Endometrium (tissue), 2 donors: ENCODE data around the gene FAM234A.

Experiments
- FAIRE-seq: peaks from 2 replicates; lab custom pipeline; 2012; peaks lifted over from hg19 to GRCh38; lab: Jason Lieb, UNC
- donor health status: control.
- donor health status: control.

FAM234A gene

DNA sequence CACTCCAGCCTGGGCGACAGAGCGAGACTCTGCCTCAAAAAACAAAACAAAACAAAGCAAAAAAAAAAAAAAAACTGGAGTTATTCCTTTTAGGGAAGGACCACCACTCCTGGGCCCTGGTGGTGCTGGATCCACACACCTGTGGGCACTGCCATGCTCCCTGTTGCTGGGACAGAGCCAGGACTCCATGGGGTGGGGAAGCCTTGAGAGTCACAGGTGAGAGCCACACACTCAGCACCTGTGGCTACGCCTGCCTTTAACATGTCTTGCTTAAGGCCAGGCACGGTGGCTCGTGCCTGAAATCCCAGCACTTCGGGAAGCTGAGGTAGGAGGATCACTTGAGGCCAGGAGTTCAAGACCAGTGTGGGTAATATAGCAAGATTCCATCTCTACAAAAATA lies 66.6 kb downstream of the FAM234A start:
- FAIRE-seq: no peak

DNA sequence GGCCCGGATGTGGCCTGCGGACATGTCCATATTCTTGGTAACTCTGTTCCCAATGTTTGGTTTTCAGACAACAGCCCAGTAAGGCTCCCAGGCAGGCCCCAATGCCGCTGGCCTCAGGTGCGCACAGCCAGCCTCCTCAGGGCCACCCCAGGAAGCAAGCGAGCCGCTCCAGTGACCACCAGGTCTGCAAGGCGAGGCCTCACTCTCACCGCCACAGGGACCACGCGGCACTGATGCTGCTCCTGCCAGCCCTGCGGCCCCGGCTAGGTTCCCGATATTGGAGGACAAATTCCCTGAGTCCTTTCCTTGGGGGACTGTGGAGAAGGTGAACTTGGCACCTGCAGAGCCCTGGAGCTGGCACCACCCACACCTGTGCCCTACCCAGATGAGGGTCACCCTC lies 67.3 kb downstream of the FAM234A start:
- FAIRE-seq: no peak

DNA sequence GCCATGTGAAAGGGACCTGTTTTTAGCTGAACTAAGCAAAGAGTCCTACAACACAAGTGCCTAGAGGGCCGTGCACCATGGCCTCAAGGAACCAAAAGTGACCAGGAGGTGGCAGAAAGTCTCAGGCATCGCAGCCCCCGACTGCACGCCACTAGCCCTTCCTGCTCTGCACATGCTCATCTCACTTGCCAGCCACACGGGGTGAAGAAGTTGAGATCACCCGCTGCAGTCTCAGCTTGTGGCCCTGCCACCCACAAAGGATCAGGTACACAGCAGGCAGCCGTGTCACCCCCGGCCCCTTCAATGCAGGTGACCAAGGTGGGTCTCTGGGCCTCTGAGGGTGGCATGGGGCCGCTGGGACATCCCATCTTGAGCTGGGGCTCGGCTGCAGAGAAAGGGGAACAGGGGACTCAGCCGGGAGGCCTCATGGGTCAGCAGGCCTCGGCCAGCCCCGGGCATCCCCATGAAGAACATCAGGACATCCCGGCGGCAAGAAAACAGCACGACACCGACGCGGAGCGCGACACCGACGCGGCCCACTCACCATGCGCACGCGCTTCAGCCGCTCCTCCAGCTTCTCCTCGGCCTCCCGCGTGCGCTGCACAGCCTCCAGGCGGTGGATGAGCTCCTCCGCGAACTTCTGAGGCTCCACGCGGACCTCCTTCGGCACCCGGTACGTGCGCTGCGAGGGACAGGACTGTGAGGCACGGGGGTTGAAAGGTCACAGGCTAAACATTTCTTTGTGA lies 69.3 kb downstream of the FAM234A start:
- FAIRE-seq: no peak

DNA sequence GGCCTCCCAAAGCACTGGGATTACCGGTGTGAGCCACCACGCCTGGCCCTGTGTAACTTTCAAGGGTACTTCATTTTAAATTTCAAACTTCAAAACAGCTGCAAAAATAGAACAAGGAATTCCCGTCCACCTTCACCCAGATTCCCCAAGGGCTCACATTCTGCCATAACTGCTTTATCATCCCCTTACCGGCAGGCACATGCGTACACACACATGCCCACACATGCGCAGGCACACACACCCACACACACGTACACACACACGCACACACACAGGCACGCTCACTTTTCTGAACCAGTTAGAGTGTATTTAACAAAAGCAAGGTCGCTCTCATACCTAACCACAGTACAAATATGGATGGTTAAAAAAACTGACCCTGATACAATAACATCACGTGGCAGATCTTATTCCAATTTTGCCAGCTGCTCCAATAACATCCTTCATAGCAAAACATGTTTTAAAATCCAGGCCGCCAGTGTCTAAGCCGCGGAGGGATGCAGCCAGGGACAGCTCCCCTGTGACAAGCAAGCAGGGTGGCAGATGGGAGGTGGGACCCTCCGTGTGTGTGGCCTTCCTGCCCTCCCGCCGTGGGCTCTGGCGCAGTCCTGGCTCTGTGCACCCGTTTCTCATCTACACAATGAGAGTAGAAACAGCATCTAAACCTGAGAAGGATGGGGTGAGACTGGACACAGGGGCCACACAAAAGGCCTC lies 71.5 kb downstream of the FAM234A start:
- no peak for FAIRE-seq

DNA sequence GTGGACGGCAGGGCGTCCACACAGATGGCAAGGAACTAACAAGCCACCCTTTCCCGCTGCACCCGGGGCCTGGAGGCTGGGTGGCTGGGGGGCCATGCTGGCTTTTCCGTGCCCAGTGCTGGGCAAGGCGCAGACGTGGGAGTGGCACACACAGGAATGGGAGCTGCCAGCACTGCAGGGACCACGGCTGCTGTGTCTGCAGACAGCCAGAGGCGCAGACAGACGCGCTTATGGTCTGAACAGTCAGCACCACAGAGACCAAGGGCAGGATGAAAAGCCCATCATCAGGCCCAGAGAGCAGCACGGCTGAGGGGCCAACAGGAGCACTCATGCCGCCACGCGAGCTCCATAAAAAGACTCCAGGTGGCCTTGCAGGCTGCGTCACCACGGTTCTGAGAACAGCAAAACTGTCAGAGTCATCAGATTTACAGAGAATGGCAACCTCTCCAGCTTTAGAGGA lies 72.3 kb downstream of the FAM234A start:
- FAIRE-seq: no peak

DNA sequence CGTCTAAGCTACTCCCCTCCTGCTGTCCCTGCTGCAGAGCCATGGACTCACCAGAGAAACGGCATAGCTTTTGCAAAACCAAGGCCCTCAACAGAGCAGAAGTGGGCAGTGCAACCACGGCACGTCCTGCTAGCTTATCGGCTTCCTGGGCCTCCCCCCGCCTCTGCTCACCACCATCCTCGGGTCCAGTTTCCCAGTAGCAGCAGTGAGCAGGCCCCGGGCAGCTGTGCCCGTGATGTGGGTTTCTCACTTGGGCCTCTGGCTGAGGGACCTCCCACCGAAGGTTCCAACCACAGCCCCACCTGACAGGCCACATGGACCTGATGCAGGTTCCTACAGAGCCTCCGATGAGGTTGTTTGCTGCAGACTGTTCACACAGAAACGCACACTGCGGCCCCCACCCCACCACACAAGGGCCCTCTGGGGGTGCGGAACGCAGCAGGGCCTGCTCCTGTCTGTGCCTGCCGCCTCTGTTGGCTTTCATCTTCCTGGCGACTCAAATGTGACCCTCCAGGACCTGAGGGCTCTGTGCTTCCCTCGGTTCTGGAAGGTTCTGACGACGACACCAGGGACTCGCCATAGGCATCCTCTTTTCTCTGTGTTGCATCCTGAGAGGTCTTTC lies 73.2 kb downstream of the FAM234A start:
- FAIRE-seq: no peak

DNA sequence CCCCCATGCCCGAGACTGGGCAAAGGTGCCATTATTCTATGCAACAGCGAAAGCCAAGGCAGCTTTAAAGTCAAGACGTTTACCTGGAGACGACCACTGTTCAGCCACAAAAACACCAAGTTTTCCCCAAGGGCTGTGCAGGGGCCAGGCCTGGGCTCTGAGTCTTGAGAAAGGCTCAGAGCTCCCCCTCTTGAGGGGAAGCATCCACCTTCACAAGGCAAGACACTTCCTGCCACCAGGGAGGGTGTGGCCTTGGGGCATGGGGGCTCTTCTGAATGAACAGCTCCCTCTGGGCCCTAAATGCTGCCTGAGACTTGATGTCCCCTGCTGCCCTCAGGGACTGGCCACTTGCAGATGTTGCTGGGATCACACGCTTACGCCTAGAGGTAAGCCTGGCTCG lies 74.9 kb downstream of the FAM234A start:
- FAIRE-seq: no peak

DNA sequence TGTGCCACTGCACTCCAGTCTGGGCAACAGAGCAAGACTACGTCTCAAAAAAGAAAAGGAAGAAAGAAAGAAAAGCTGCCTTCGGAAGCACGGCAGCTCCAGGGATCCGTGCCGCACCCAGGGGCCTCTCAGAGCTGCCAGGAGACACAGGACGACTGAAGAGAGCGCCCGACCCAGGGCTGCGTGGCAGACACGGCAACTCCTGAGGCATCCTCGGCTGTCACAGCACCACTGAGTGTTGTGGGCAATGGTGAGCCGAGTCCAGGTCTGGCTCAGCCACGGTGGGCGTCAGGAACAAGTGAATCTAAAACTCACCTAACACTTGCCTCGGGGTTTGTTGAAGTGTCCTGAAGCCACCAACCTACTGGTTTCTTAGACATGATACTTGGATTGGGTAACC lies 77.1 kb downstream of the FAM234A start:
- no peak for FAIRE-seq

DNA sequence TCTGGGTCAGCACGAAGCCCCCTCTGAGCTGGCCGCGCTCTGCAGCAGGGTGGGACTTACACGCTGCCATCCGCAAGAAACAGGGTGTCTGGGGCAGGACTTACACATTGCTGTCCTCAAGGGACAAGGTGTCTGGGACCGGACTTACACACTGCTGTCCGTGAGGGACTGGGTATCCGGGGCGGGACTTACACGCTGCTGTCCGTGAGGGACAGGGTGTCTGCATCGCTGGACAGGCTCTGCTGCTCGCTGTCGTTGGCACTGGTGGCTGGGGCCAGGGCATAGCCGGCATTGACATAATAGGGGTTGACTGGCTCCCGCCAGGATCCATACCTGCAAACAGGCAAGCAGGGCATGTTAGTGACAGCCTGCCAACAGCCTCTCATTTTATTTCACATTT lies 79.7 kb downstream of the FAM234A start:
- FAIRE-seq: no peak

DNA sequence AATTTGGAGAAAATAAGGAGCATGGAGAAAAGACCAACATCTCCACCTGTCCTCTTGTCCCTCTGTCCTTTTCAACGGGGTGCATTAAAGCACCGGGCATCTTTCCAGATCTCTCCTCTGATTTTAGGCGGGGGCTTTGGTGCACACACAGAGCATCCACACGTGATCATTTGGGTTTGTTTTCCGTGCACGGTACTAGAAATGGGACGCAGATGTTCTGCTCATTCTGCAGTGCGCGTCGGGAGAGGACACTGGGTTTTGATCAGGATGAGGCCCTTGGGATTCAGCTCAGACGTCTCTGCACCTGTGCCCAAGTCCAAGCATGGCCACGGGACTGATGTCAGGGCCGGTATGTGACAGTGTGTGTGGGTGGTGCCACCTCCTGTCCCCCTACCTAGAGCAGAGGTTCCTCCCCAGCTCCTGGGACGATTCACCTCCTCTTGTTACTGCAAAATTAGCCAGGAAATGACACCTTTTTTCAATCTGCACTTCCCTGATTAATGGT lies 80.2 kb downstream of the FAM234A start:
- no peak for FAIRE-seq
